H1 (cell line): ENCODE results near the gene ARMC9. TPM values are rescaled to one million over a fixed set of nuclear protein-coding genes. Genes with fewer than 3 reads are reported as not detected.
A peak's percentile ranks its signal among the peaks of the same experiment; 100 is the strongest.

Experiments used
- CTCF ChIA-PET: fragments of 300-600 bp; sonication (Branson Sonifier 250); formaldehyde crosslinking; loops from one replicate; lab custom pipeline; 2021; ENCODE audit not compliant: partially characterized antibody; lab: Charles Lee
- POLR2A ChIA-PET: fragments of 300-600 bp; sonication (Branson Sonifier 250); formaldehyde crosslinking; loops from one replicate; lab custom pipeline; 2021; ENCODE audit warnings: inconsistent platforms; ENCODE audit not compliant: partially characterized antibody; lab: Charles Lee
- DNase-seq, 2 experiments: peaks; one replicate each; pipeline versions ENCODE4 v3.0.0 to v3.0.0-alpha.2; 2010 to 2022; ENCODE audit warnings: low spot score in 2 of 2, low read depth in 1 of 2, mixed read lengths in 1 of 2
- FAIRE-seq: peaks from 2 replicates; lab custom pipeline; 2011; peaks lifted over from hg19 to GRCh38; lab: Jason Lieb, UNC
- H2AFZ ChIP-seq: 2 replicates; pipeline ENCODE4 v1.8.1; 2012; ENCODE audit warnings: low read length, inconsistent platforms
- H2AK5ac ChIP-seq: 2 replicates; pipeline ENCODE4 v1.6.1; 2013; ENCODE audit warnings: low read depth, low read length
- H2BK120ac ChIP-seq: replicated peaks from 2 replicates; pipeline ENCODE3; 2013; ENCODE audit warnings: low read depth, low read length, inconsistent platforms
- H2BK12ac ChIP-seq: 2 replicates; pipeline ENCODE4 v1.6.1; 2013; ENCODE audit warnings: low read depth, low read length
- H2BK15ac ChIP-seq: 2 replicates; pipeline ENCODE4 v1.6.1; 2013; ENCODE audit warnings: low read length
- H2BK20ac ChIP-seq: 2 replicates; pipeline ENCODE4 v1.6.1; 2013; ENCODE audit warnings: low read length
- H2BK5ac ChIP-seq: 2 replicates; pipeline ENCODE4 v1.6.1; 2013; ENCODE audit warnings: low read depth, low read length
- H3K14ac ChIP-seq: 2 replicates; pipeline ENCODE4 v1.6.1; 2013; ENCODE audit warnings: inconsistent platforms; ENCODE audit not compliant: insufficient read length
- H3K18ac ChIP-seq: 2 replicates; pipeline ENCODE4 v1.6.1; 2013; ENCODE audit warnings: low read length; ENCODE audit errors: extremely low read depth
- H3K23ac ChIP-seq: 2 replicates; pipeline ENCODE4 v1.6.1; 2013; ENCODE audit warnings: inconsistent platforms; ENCODE audit not compliant: insufficient read length
- H3K23me2 ChIP-seq: 2 replicates; pipeline ENCODE4 v1.6.1; 2013; ENCODE audit warnings: low read depth, low read length
- H3K27ac ChIP-seq: 2 replicates; pipeline ENCODE4 v1.6.1; 2011; ENCODE audit warnings: low read depth, low read length, inconsistent platforms
- H3K27me3 ChIP-seq, 4 experiments: replicated peaks in 1 of 4; 1 replicate in 1 of 4; 2 replicates in 3 of 4; pipeline versions ENCODE4 v1.6.1 to v1.8.1; 2011 to 2013; ENCODE audit warnings: low read length in 3 of 4, mild to moderate bottlenecking in 3 of 4, inconsistent platforms in 2 of 4, mixed read lengths in 2 of 4, moderate library complexity in 1 of 4; ENCODE audit not compliant: control insufficient read depth in 3 of 4, insufficient read depth in 3 of 4; ENCODE audit errors: extremely low read depth in 1 of 4
- H3K36me3 ChIP-seq, 4 experiments: 2 replicates each; pipeline versions ENCODE4 v1.6.1 to v1.8.1; 2011 to 2013; ENCODE audit warnings: mild to moderate bottlenecking in 4 of 4, low read length in 3 of 4, moderate library complexity in 2 of 4, control low read depth in 1 of 4, inconsistent platforms in 1 of 4; ENCODE audit not compliant: insufficient read depth in 4 of 4, control insufficient read depth in 2 of 4
- H3K4ac ChIP-seq: replicated peaks from 2 replicates; pipeline ENCODE3; 2013; ENCODE audit warnings: low read length, low read depth, mixed read lengths, inconsistent platforms; ENCODE audit not compliant: insufficient read length
- H3K4me1 ChIP-seq, 4 experiments: replicated peaks in 1 of 4; 1 replicate in 1 of 4; 2 replicates in 3 of 4; pipeline versions ENCODE4 v1.6.1 to v1.8.1; 2011 to 2013; ENCODE audit warnings: low read length in 3 of 4, inconsistent platforms in 2 of 4, mixed read lengths in 1 of 4; ENCODE audit not compliant: insufficient read depth in 4 of 4, control insufficient read depth in 3 of 4
- H3K4me2 ChIP-seq, 2 experiments: 2 replicates each; pipeline versions ENCODE4 v1.6.1 to v1.8.1; 2011 to 2013; ENCODE audit warnings: low read depth in 2 of 2, low read length in 2 of 2, control low read depth in 1 of 2, inconsistent platforms in 1 of 2, mild to moderate bottlenecking in 1 of 2; ENCODE audit not compliant: insufficient read depth in 1 of 2
- H3K4me3 ChIP-seq, 4 experiments: fragments of 200-600, 300-600 bp in 1 of 4; sonication (generic), shearing (Covaris generic), sonication (Bioruptor Twin) in 1 of 4; 2 replicates each; pipeline versions ENCODE4 v1.5.1 to v1.8.1; 2011 to 2016; ENCODE audit warnings: low read length in 4 of 4, low read depth in 3 of 4, control low read depth in 2 of 4, inconsistent platforms in 2 of 4, mild to moderate bottlenecking in 2 of 4, mixed read lengths in 1 of 4, moderate library complexity in 1 of 4; ENCODE audit not compliant: insufficient read depth in 2 of 4; ENCODE audit errors: extremely low read depth in 1 of 4
- H3K56ac ChIP-seq: replicated peaks from 2 replicates; pipeline ENCODE3; 2013; ENCODE audit warnings: low read depth, mild to moderate bottlenecking, mixed read lengths, low read length, inconsistent platforms; ENCODE audit not compliant: insufficient read length
- H3K79me1 ChIP-seq: 2 replicates; pipeline ENCODE4 v1.6.1; 2013; ENCODE audit warnings: low read depth, low read length, control low read depth
- H3K79me2 ChIP-seq, 2 experiments: 2 replicates each; pipeline versions ENCODE4 v1.6.1 to v1.8.1; 2012 to 2013; ENCODE audit warnings: low read length in 2 of 2, mild to moderate bottlenecking in 2 of 2, inconsistent platforms in 1 of 2; ENCODE audit not compliant: insufficient read depth in 2 of 2, control insufficient read depth in 1 of 2
- H3K9ac ChIP-seq, 4 experiments: replicated peaks in 1 of 4; 1 replicate in 1 of 4; 2 replicates in 3 of 4; pipeline versions ENCODE4 v1.6.1 to v1.8.1; 2011 to 2013; ENCODE audit warnings: low read depth in 3 of 4, low read length in 3 of 4, control low read depth in 2 of 4, mild to moderate bottlenecking in 2 of 4, moderate library complexity in 2 of 4, inconsistent platforms in 1 of 4; ENCODE audit errors: extremely low read depth in 1 of 4
- H3K9me3 ChIP-seq, 2 experiments: 2 replicates each; pipeline versions ENCODE4 v1.6.1 to v1.8.1; 2012 to 2013; ENCODE audit warnings: mild to moderate bottlenecking in 2 of 2, moderate library complexity in 2 of 2, control low read depth in 1 of 2, inconsistent platforms in 1 of 2, low read depth in 1 of 2, low read length in 1 of 2, mixed read lengths in 1 of 2; ENCODE audit not compliant: insufficient read depth in 2 of 2
- H4K20me1 ChIP-seq, 2 experiments: replicated peaks in 1 of 2; 2 replicates each; pipeline versions ENCODE3 to v1.8.1; 2011 to 2013; ENCODE audit warnings: inconsistent platforms in 2 of 2, low read length in 2 of 2, mild to moderate bottlenecking in 1 of 2; ENCODE audit not compliant: insufficient read depth in 2 of 2, control insufficient read depth in 1 of 2
- H4K5ac ChIP-seq: 2 replicates; pipeline ENCODE4 v1.6.1; 2013; ENCODE audit warnings: low read length, low read depth, mixed read lengths, inconsistent platforms; ENCODE audit not compliant: insufficient read length
- H4K8ac ChIP-seq: 2 replicates; pipeline ENCODE4 v1.8.0; 2013; ENCODE audit warnings: mild to moderate bottlenecking, moderate library complexity, low read length, inconsistent platforms; ENCODE audit not compliant: insufficient read depth; ENCODE audit errors: extremely low read depth
- H4K91ac ChIP-seq: replicated peaks from 2 replicates; pipeline ENCODE3; 2013; ENCODE audit warnings: low read length, mixed read lengths, inconsistent platforms; ENCODE audit not compliant: insufficient read length
- ASH2L ChIP-seq: fragments of 200-600, 300-600 bp; sonication (generic); IDR thresholded peaks from one replicate; pipeline ENCODE4 v1.7.1; 2017; ENCODE audit warnings: low read length
- CBX8 ChIP-seq: fragments of 300-800, 300-1000 bp; sonication (generic); IDR thresholded peaks from 2 replicates; pipeline ENCODE4 v1.7.1; 2016; ENCODE audit warnings: low read depth, low read length, borderline replicate concordance
- KDM4A ChIP-seq: IDR thresholded peaks from one replicate; pipeline ENCODE4 v1.7.1; 2012; ENCODE audit warnings: low read depth, mild to moderate bottlenecking, moderate library complexity, low read length, inconsistent platforms; ENCODE audit not compliant: severe bottlenecking
- NANOG ChIP-seq: IDR thresholded peaks from 2 replicates; pipeline ENCODE4 v1.6.1; 2011; ENCODE audit warnings: low read length, low read depth, mild to moderate bottlenecking, inconsistent platforms; ENCODE audit not compliant: insufficient read depth, poor library complexity, severe bottlenecking
- POLR2A ChIP-seq, 2 experiments: IDR thresholded peaks; 1 replicate in 1 of 2; 2 replicates in 1 of 2; pipeline ENCODE4 v1.6.1; 2011; ENCODE audit warnings: low read depth in 2 of 2, low read length in 2 of 2, mild to moderate bottlenecking in 2 of 2; ENCODE audit errors: control extremely low read depth in 1 of 2
- POLR2AphosphoS5 ChIP-seq: IDR thresholded peaks from 2 replicates; pipeline ENCODE4 v1.6.1; 2011; ENCODE audit warnings: low read depth, low read length
- RAD21 ChIP-seq, 2 experiments: IDR thresholded peaks in 1 of 2; conservative IDR thresholded peaks in 1 of 2; 2 replicates each; pipeline ENCODE4 v1.6.1; 2011; ENCODE audit warnings: low read depth in 2 of 2, low read length in 2 of 2, improper control_type of control experiment in 1 of 2, inconsistent platforms in 1 of 2, mild to moderate bottlenecking in 1 of 2, moderate library complexity in 1 of 2
- SP2 ChIP-seq: IDR thresholded peaks from 2 replicates; pipeline ENCODE4 v1.6.1; 2012; ENCODE audit warnings: mild to moderate bottlenecking, low read length, inconsistent platforms
- SRF ChIP-seq: IDR thresholded peaks from 2 replicates; pipeline ENCODE4 v1.6.1; 2011; ENCODE audit warnings: mild to moderate bottlenecking, low read depth, low read length, moderate library complexity
- ZNF274 ChIP-seq: IDR thresholded peaks from 2 replicates; pipeline ENCODE4 v1.7.0; 2012; ENCODE audit warnings: low read length, borderline replicate concordance; ENCODE audit errors: extremely low read depth
- WGBS, 2 experiments: shearing (Covaris generic) in 1 of 2; methylation state at CpG; one replicate each; pipeline versions ENCODE4 v1.1.6 to v1.1.7; 2013 to 2015; ENCODE audit warnings: low lambda C conversion rate in 2 of 2, mixed read lengths in 2 of 2, inconsistent platforms in 1 of 2, low coverage in 1 of 2, missing lambda C conversion rate in 1 of 2; ENCODE audit not compliant: insufficient replicate concordance in 2 of 2, insufficient coverage in 1 of 2, insufficient read length in 1 of 2; ENCODE audit errors: extremely low coverage in 1 of 2, missing lambda C conversion rate in 1 of 2; 5-methylcytosine and 5-hydroxymethylcytosine counted together
- polyA plus RNA-seq, 7 experiments: library from polyadenylated mRNA; depleted of rRNA in 3 of 7; stranded (reverse) in 5 of 7; unstranded in 2 of 7; fragments of >200 nt in 5 of 7; fragments of 200-250 nt in 2 of 7; gene quantifications; 1 replicate in 5 of 7; 2 replicates in 1 of 7; 4 replicates in 1 of 7; pipeline versions ENCODE4 v1.2.1 to v1.2.3, GENCODE V29; 2011 to 2013; ENCODE audit warnings: missing spikeins in 2 of 7, mixed read lengths in 2 of 7
- total RNA-seq: library from RNA; stranded (reverse); fragmentation: NEBNext Ultra II Directional; extraction: Animal tissue kit (Norgen Biotek cat#: 25700); gene quantifications from 2 replicates; pipeline ENCODE4 v1.2.1, GENCODE V29; 2021
- TF ChIP-seq, protein P1 (sequence below), 3 experiments: IDR thresholded peaks; 1 replicate in 2 of 3; 2 replicates in 1 of 3; pipeline versions ENCODE4 v1.5.1 to v1.6.1; 2011; ENCODE audit warnings: low read length in 3 of 3, mild to moderate bottlenecking in 3 of 3, inconsistent platforms in 2 of 3, low read depth in 1 of 3, moderate library complexity in 1 of 3; ENCODE audit not compliant: insufficient read depth in 1 of 3; ENCODE audit errors: control extremely low read depth in 1 of 3

Gene ARMC9
- total and polyA plus RNA-seq, 2 of the 8 experiments (the other 6 are each of a cell fraction or from before 2014, with no cell fraction given), result 23.2 to 36.1 TPM

DNA sequence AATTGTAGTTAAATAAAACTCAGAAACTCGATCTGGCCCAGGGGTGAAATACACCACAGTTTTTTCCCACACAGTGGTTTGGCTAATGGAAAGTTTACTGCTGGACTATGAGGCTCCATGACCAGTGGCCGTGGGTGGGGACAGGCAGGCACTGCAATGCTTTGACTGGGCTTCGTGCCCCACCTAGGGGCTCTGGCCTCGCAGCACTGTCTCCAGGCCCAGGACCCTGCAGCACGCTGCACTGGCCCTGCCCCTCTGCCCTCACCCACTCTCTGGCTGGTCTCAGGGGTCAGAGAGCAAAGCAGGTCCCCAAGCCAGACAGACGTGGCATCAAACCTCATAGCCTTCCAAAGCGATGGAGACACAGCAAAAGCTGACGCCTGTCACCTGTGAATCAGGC lies 183.7 kb downstream of the ARMC9 start:
- ChIA-PET CTCF (interaction anchor here (0.7 to 2.2 kb wide), 6 partner anchors 10 to 213 kb away, joined by 3 to 9 read pairs (median 6); no protein-coding TSS in a partner anchor), POLR2A (interaction anchor here (1.7 kb wide), 1 partner anchor 14 kb away, joined by 4 read pairs; the partner anchor contains the start of gene B3GNT7)
- Histone ChIP-seq H3K36me3 (no peaks in the 10 kb centered on the region), H3K9me3 (peaks cover 3% of the 10 kb centered on the region in 2 experiments; a peak in 1 of 4 replicates), H4K91ac (peak overlapping the region; percentile 40), H3K14ac (no peak overlapping the region), H2AFZ (no peak overlapping the region), H2BK5ac (no peak overlapping the region), H4K5ac (no peak overlapping the region), H3K27me3 (no peaks in the 10 kb centered on the region), H3K79me2 (no peaks in the 10 kb centered on the region), H3K23me2 (peaks cover 8% of the 10 kb centered on the region; the same call in 1 of the 2 replicates), H4K20me1 (no peaks in the 10 kb centered on the region), H3K9ac (no peak overlapping the region), H2AK5ac (0 out of 2 replicates have a peak overlapping the region, but pooled peaks have one; percentile 1), H3K4me2 (no peak overlapping the region), H3K79me1 (no peaks in the 10 kb centered on the region), H3K56ac (no peak overlapping the region), H3K18ac (no peak overlapping the region), H3K27ac (no peak overlapping the region), H2BK15ac (no peak overlapping the region), H3K4me1 (peaks cover 1 to 9% (median 5%) of the 10 kb centered on the region in 4 experiments), H3K23ac (no peak overlapping the region), H3K4me3 (no peak overlapping the region), H2BK12ac (no peak overlapping the region), H2BK20ac (peak overlapping the region; percentile 11), H3K4ac (peak overlapping the region; percentile 69), H2BK120ac (no peak overlapping the region), H4K8ac (peak overlapping the region; percentile 11; the same call in 1 of the 2 replicates)
- WGBS, 2 experiments, result 88% methylated on average over 8 of the region's 8 CpGs; no CpG with 5 or more reads in 1 of the 2 experiments
- FAIRE-seq, result no peak
- DNase-seq, result no peak
- TF ChIP-seq SP2 (no peak), KDM4A (no peak), RAD21 (IDR thresholded peaks at IDR 0.05 in 1 of 2, conservative IDR thresholded peaks at IDR 0.05 in 1 of 2; ENCODE audit: low read depth in 2 of 2, low read length in 2 of 2) (peak; percentile 37 to 56), POLR2AphosphoS5 (no peak), ASH2L (no peak), CBX8 (no peak), NANOG (no peak), POLR2A (IDR thresholded peaks at IDR 0.05; ENCODE audit: control extremely low read depth in 1 of 2, low read depth in 2 of 2, low read length in 2 of 2) (no peak), SRF (no peak), ZNF274 (no peak)
- TF ChIP-seq, protein P1, sequence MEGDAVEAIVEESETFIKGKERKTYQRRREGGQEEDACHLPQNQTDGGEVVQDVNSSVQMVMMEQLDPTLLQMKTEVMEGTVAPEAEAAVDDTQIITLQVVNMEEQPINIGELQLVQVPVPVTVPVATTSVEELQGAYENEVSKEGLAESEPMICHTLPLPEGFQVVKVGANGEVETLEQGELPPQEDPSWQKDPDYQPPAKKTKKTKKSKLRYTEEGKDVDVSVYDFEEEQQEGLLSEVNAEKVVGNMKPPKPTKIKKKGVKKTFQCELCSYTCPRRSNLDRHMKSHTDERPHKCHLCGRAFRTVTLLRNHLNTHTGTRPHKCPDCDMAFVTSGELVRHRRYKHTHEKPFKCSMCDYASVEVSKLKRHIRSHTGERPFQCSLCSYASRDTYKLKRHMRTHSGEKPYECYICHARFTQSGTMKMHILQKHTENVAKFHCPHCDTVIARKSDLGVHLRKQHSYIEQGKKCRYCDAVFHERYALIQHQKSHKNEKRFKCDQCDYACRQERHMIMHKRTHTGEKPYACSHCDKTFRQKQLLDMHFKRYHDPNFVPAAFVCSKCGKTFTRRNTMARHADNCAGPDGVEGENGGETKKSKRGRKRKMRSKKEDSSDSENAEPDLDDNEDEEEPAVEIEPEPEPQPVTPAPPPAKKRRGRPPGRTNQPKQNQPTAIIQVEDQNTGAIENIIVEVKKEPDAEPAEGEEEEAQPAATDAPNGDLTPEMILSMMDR (IDR thresholded peaks at IDR 0.05; ENCODE audit: control extremely low read depth in 1 of 3, insufficient read depth in 1 of 3, low read depth in 1 of 3, low read length in 3 of 3), result peak in 2 of 3 experiments; percentile 7 to 8; a peak in 3 of 4 replicates
